Measurements from ENCODE around the gene SCARF2.
"Not testable (repeated sequence)": the region's sequence is repeated elsewhere in the genome, so short reads cannot be mapped to it uniquely, and the experiment has no call there.

Gene SCARF2, protein sequence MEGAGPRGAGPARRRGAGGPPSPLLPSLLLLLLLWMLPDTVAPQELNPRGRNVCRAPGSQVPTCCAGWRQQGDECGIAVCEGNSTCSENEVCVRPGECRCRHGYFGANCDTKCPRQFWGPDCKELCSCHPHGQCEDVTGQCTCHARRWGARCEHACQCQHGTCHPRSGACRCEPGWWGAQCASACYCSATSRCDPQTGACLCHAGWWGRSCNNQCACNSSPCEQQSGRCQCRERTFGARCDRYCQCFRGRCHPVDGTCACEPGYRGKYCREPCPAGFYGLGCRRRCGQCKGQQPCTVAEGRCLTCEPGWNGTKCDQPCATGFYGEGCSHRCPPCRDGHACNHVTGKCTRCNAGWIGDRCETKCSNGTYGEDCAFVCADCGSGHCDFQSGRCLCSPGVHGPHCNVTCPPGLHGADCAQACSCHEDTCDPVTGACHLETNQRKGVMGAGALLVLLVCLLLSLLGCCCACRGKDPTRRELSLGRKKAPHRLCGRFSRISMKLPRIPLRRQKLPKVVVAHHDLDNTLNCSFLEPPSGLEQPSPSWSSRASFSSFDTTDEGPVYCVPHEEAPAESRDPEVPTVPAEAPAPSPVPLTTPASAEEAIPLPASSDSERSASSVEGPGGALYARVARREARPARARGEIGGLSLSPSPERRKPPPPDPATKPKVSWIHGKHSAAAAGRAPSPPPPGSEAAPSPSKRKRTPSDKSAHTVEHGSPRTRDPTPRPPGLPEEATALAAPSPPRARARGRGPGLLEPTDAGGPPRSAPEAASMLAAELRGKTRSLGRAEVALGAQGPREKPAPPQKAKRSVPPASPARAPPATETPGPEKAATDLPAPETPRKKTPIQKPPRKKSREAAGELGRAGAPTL

DNA sequence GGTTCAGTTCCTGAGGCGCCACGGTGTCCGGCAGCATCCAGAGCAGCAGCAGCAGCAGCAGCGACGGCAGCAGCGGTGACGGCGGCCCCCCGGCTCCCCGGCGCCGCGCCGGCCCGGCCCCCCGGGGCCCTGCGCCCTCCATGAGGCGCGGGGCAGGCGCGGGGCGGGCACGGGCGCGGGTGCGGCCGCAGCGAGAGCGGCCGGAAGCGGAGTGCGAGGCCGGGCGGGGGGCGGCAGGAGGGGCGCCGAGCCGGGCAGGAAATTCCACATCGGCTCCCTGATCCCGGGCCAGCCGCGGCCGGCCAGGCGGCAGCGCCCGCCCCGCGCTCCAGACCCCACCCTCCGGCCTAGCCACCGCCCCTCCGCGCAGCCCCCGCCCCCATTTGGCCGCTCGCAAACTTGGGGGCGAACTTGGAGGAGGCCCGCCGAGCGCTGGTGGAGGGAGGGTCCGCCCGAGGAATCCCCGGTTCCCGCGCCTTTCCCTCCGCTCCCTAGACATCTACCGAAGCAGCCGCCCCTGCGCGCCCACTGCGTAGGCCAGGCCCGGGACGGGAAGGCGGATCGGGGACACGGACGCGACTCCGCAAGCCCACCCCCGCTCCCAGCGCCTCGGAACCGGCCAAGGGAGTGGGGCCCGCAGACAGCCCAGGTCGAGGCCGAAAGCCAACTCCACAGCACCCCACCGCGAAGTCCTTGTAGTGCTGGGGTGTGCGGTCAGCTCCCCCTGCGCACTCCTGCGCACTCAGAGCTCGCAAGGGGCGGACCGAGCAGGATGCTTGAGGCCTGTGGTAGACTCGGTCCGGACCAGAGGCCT is at the start of gene SCARF2:
SCARF2 (minus strand) TSS at position 213 of the 814 bp plus-strand sequence; CDS start at position 142, 71 bp downstream.
- DNase-seq = no peak

DNA sequence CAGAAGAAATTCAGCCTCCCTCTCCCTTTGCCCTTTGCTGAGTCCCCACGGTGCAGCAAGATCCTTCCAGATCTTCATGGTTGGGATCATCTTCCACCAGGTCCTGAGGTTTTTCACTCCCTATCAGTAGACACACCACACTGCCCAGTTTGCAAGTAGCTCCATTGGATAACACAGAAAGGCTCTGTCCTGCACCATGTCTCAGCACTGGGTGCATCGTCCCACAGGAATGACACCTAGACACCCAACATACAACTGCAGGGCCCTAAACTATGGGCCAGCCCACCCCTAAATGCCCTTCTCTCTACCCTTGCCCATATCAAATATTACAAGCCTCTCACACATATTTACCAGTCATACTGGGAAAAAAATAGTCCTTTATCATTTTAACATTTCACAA is 48.6 kb upstream of the SCARF2 start:
- no peak for DNase-seq

DNA sequence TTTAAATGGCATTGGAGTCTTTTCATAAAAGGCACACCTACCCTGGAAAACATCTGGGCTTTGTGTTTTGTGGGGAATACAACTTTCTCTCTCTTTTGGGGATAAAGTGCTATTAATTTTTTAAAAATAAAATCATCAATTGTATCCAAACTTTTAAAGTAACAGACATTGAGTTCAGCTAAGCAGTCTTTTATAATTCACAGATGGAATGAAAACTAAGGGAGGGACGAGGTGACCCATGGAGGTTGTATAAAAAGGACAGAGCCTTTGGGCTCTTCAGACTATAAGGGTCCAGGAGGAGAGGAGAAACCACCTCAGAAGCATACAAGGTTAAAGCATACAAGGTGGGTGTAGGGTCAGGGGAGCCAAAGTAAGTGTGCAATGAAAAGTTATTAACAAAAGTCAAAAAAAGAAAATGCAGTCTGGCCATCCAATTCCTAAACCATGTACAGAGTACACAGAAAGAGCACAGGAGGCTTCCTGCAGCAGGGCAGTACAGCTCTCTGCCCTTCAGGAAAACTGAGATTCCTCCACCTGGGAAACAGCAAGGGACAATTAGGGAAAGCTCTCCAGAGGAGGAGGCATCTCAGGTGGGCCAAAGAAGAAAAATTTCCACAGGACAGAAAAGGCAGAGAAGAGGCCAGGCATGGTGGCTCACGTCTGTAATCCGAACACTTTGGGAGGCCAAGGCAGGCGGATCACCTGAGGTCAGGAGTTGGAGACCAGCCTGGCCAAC is 47.5 kb upstream of the SCARF2 start:
- DNase-seq = no peak

DNA sequence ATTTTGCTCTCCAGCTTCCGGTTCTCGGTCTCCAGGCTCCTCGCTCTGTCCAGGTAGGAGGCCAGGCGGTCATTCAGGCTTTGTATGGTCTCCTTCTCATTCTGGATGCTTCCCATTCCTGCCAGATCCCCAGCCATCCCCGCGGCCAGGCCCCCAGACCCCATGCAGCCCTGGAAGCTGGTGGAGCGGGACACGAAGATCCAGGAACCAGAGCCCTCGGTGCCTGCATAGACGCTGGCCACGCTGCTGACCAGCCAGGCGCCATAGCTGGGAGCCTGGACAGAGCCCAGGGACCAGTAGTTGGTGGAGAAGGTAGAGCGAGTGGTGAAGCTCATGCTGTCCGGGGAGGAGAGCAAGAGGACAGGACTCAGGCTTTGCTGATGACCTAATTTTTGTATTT is 46.1 kb upstream of the SCARF2 start:
- no peak for DNase-seq

DNA sequence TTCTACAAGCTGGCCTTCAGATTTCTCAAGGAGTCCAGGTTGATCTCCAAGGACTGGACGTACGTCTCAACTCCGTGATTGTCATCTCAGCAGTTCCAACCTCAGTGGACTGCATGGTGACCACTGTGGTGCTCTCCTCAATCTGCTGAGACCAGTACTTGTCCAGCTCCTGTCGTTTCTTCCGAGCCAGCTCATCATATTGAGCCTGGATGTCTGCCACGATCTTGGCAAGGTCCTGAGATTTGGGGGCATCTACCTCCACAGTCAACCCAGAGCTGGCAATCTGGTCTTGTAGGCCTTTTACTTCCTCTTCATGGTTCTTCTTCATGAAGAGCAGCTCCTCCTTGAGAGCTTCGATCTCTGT is 45.5 kb upstream of the SCARF2 start:
- DNase-seq = not testable (repeated sequence)

DNA sequence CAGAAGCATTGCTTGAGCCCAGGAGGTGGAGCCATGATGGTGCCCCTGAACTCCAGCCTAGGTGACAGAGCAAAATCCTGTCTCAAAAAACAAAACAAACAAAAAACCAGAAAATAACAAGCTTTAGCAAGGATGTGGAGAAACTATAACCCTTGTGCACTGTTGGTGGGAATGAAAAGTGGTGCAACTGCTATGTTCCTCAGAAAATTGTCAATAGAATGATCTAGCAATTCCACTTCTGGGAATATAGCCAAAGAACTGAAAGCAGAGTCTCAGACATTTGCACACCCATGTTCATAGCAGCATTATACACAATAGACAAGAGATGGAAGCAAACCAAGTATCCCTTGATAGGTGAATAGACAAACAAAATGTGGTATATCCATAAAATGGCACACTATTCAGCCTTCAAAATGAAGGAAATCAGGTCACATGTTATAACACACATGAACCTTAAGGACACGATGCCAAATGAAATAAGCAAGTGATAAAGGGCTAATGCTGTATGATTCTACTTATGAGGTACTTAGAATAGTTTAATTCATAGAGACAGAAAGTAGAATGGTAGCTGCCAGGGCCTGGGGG is 42.1 kb upstream of the SCARF2 start:
- DNase-seq = no peak

DNA sequence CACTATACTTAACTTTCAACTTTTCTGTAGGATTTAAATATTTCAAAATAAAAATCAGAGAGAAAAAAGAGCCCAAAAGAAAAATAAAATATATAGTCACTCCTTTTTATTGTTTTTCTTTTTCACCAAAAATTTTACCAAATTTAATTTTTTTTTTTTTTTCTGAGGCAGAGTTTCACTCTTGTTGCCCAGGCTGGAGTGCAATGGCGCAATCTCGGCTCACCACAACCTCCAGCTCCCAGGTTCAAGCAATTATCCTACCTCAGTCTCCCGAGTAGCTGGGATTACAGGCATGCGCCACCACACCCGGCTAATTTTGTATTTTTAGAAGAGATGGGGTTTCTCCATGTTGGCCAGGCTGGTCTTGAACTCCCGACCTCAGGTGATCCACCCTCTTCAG is 40.4 kb upstream of the SCARF2 start:
- not testable (repeated sequence) for DNase-seq

DNA sequence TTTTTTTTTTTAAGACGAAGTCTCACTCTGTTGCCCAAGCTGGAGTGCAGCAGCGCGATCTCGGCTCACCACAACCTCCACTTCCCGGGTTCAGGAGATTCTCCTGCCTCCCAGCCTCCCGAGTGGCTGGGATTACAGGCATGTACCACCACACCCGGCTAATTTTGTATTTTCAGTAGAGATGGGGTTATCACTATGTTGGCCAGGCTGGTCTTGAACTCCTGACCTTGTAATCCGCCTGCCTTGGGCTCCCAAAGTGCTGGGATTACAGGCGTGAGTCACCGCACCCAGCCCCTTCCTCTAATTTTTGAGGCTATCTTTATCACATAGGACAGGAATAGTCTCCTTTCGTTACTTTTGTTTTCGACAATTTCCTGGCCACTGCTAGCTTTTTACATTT is 37.9 kb upstream of the SCARF2 start:
- not testable (repeated sequence) for DNase-seq

DNA sequence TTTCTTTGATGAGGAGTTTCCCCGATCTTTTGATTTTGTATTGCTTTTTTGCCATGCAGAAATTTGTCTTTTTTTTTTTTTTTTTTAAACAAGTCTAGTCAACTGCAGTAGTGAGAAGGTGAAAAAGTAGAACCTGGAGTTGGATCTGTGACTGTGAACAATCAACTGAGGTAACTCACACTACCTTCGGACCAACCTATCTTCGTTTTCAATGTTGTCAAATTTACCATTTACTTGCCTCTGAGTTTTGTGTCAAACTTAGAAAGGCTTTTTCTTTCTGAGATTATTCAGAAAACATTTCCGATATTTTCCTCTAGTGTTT is 37.5 kb upstream of the SCARF2 start:
- no peak for DNase-seq

DNA sequence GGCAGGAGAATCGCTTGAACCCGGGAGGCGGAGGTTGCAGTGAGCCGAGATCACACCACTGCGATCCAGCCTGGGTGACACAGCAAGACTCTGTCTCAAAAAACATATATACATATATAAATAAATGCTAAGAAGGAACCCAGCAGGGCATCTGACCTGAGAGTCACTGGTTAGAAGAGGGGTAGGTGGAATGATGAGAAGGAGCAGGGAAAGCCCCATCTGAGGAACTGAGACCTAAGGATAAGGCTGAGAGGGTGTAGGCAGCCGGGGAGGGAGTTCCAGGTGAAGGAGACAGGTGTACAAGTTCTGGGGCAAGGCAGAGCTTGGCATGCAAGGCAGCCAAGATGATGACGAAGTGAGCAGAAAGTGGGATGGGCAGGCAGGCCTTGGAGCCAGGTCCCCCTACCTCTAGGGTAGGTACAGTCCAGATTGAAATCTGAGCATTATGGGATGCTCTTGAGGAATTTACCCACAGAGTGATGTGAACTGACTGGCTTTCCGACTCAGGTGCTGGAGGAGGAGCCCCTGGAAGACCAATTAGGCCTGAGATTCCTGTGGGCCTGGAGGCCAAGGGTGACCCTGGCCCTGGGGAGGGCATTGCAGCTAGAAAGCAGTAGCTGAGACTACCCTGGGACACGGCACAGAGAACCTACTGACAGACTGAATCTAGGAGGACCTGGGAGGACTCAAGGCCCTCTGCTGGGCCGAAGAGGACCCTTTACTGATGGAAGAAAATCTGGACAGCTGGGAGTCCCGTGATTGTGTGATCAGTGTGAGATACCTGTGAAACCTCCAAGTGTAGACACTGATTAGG is 35.2 kb upstream of the SCARF2 start:
- no peak for DNase-seq

DNA sequence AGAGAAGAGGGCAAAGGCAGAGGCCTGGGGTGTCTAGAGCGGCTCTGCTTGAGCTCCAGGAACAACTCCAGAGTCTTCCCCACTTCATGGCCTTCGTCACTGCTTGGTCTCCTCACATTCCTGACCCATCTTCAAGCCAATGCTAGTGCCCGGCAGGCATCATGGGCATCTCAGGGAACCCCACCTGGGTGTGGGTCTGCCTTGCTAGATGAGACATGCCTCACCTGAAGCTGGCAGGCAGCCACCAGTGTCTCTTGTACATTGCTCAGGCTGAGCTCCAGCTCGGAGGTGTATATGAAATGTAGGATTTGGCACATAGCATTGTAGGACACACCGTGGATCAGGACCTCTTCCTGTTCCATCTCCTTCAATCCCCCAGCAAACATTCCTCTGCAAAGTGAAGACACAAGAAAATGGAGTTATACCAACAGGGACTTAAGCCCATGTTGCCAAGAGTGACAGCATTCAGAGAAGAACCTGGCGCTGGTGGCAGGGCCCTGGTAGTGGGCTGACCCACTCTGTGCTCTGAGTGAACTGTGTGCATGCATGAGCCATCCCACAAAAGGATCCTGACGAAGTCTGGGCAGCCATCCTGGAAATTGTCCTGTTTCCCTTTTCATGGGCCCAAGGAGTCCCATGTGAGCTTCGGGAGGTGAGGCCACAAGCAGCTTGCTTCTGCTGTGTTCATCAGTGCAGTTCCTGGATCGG is 33.7 kb upstream of the SCARF2 start:
- DNase-seq = no peak

DNA sequence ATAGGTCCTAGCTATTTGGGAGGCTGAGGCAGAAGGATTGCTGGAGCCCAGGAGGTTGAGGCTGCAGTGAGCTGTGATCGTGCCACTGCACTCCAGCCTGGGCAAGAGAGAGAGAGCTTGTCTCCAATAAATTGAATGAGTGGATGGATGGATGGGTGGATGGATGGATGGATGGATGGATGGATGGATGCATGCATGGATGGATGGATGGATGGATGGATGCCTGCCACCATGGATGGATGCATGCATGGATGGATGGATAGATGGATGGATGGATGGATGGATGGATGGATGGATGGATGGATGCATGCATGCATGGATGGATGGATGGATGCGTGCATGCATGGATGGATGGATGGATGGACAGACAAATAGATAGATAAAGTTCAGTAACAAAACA is 32.9 kb upstream of the SCARF2 start:
- DNase-seq = not testable (repeated sequence)

DNA sequence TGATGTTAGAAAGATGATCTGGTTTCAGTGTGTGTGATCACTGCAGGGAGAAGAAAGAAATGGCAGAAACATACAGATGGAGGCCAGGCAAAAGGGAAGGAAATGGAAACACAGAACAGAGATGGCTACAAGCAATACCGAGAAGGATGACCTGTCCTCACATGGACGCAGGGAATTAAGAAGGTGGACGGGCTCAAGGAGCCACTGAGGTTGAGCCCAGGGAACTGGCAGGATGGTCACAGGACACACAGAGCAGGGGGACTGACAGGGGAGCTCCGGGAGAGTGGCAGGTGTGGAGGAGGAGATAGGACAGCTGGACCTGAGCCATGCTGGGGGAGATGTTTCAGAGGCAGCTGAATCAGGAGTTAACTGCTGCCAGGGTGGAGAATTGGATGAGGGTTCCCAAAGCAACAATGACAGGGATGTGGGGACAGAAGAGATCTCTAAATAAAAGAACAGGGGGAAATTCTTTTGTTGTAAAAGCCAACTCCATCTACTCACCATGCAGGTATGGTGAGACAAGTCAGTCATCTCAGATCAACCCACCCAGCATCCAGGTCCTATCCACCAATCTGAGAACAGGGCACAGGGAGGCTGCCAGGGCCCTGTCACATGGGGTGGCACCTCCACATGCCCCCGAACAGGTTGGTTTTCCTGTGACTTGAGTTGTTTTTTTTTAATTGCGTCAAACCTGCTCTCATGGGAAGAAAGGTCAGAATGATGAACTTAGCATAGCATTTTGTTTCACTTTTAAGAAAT is 31.7 kb upstream of the SCARF2 start:
- no peak for DNase-seq

DNA sequence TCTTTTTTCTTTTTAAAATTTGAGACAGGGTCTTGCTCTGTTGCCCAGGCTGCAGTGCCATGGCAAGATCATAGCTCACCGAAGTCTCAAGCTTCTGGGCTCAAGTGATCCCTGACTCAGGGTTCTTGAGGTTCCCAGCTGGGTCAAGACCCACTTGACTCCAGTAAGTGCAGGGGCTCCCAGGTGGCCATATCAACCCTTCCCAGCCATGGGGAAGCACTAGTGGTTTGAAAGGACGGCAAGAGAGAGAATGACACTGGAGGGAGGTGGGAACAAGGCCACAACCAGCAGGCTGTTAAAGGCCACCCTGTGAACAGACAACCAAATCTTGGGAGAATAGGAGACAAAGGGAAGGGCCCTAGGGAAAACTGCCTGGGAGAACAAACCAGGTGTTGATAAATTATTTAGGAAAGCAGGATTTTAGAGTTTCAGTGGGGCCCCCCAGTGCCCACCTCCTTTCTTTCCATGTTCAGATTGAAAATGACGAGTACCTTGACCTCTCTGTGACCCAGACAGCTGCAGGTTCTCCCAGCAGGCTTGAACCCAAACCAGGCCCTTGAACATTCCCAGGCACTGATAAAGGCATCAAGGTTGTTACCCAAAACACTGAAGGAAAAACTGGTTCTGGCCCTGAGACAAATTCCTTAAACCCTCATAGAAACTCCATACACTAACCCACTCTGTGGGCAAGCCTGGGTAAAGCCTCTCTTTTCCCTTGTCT is 29.2 kb upstream of the SCARF2 start:
- DNase-seq = no peak

DNA sequence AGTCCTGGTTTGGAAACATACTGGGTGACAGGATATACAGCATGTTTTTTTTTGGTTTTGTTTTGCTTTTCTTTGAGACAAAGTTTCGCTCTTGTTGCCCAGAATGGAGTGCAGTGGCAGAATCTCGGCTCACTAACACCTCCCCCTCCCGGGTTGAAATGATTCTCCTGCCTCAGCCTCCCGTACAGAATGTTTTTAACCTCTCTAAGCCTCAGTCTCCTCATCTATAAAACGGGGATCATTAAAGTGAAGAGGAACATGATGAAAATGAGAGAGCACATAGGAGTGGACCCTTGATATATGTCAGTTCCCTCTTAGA is 28.1 kb upstream of the SCARF2 start:
- DNase-seq = no peak

DNA sequence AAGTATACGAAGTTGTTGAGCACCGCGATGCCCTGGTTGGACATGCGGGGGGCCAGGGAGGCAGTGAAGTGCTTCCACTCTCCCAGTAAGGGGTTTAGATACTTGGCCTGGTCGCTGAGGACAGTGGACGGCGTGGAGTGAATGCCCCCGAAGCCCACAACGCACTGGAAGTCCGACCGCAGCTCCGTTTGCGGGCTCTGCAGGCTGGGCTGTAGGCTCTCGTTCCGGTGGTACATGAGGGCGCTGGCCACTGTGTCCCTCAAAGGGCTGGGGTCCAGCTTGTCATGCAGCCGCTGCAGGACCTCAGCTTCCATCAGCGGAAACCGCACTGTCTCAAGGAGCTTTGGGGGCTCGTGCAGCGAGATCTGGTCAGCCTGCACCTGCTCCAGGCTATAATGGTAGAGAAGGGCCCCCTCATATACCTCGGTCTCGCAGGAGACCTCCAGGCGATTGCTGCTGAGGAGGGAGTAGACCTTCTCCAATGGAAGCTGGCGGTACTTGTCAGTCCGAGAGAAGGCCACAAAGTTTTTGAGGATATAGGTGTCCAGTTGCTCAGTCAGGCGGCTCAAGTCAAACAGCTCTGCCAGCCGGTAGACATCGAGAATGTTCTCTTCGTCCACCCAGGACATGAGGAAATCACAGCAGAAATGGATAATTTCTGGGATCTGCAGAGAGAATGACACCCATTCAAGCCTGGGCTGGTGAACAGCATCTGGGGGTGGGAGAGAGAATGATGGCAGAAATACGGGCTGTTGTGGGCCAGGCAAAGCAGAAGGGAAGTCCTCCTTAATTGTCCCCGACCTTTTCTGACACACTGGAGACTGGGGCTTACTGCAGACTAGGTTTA is 27.5 kb upstream of the SCARF2 start:
- no peak for DNase-seq

DNA sequence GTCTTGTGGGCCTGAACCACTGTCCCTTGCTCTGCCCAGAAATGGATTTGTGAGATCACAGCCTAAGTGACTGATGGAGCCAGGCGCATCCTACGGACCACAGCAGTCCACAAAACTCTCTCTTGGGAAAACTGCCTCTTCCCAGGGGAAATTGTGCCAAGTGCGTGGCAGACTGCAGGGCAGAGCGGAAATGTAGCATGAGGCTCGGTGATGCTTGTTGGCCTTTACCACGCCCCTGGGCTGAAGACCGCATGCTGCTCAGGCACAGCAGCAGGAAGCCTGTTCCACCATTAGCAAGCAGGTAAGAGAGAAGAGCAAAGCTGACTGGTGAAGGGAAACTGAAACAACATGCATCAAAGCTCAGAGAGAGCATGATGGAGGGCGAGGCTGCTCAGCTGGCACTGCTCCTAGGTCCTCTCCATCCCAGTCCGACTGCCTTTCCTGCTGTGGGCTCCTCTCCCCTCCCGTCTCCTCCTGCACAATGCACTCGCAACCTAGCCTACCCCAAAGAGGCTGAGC is 26.5 kb upstream of the SCARF2 start:
- no peak for DNase-seq
